CD8-positive, alpha-beta memory T cell (primary cell): ENCODE data around the gene CC2D2A. TPM values are rescaled to one million over a fixed set of nuclear protein-coding genes. Genes with fewer than 3 reads are reported as not detected.

Experiments used
- CTCF ChIA-PET: fragments of 350-600 bp; sonication (Branson Sonifier 250); formaldehyde crosslinking; loops from one replicate; lab custom pipeline; 2021; ENCODE audit warnings: antibody characterized with exemption; lab: Charles Lee
- POLR2A ChIA-PET: fragments of 350-600 bp; sonication (Branson Sonifier 250); formaldehyde crosslinking; loops from one replicate; lab custom pipeline; 2021; ENCODE audit warnings: antibody characterized with exemption; lab: Charles Lee
- DNase-seq, 5 donors: peaks; one replicate each; pipeline versions ENCODE4 v3.0.0 to v3.0.0-alpha.2; 2020 to 2022; ENCODE audit warnings: mixed read lengths in 1 of 5
- H3K27ac ChIP-seq: one replicate; pipeline ENCODE4 v1.7.0; 2013; ENCODE audit warnings: low read depth, mild to moderate bottlenecking, low read length, moderate library complexity
- H3K27me3 ChIP-seq: 2 replicates; pipeline ENCODE4 v1.7.0; 2013; ENCODE audit warnings: low read length, mild to moderate bottlenecking; ENCODE audit not compliant: insufficient read depth, poor library complexity, severe bottlenecking
- H3K36me3 ChIP-seq: 2 replicates; pipeline ENCODE4 v1.7.0; 2013; ENCODE audit warnings: mild to moderate bottlenecking, low read length, moderate library complexity; ENCODE audit not compliant: insufficient read depth
- H3K4me1 ChIP-seq: 2 replicates; pipeline ENCODE4 v1.7.0; 2013; ENCODE audit warnings: mild to moderate bottlenecking, low read length, moderate library complexity; ENCODE audit not compliant: insufficient read depth
- H3K4me3 ChIP-seq: 2 replicates; pipeline ENCODE4 v1.7.0; 2013; ENCODE audit warnings: mild to moderate bottlenecking, low read length
- H3K9me3 ChIP-seq: 2 replicates; pipeline ENCODE4 v1.7.0; 2013; ENCODE audit warnings: mild to moderate bottlenecking, low read length
- H3K27ac Mint-ChIP-seq, 8 donors: one replicate each; pipeline ENCODE4 v1.8.0; 2020 to 2021; ENCODE audit warnings: mixed read lengths in 8 of 8, mild to moderate bottlenecking in 6 of 8, inconsistent platforms in 3 of 8, moderate library complexity in 3 of 8
- H3K27me3 Mint-ChIP-seq, 2 donors: one replicate each; pipeline ENCODE4 v1.8.0; 2020 to 2021; ENCODE audit warnings: mixed read lengths in 2 of 2, mild to moderate bottlenecking in 1 of 2, moderate library complexity in 1 of 2
- H3K36me3 Mint-ChIP-seq, 3 donors: one replicate each; pipeline ENCODE4 v1.8.0; 2020 to 2021; ENCODE audit warnings: mixed read lengths in 3 of 3, inconsistent platforms in 1 of 3, mild to moderate bottlenecking in 1 of 3
- H3K4me1 Mint-ChIP-seq, 3 donors: one replicate each; pipeline ENCODE4 v1.8.0; 2020 to 2021; ENCODE audit warnings: mixed read lengths in 3 of 3, inconsistent platforms in 1 of 3, mild to moderate bottlenecking in 1 of 3
- H3K4me3 Mint-ChIP-seq, 7 donors: one replicate each; pipeline ENCODE4 v1.8.0; 2020 to 2021; ENCODE audit warnings: mixed read lengths in 7 of 7, mild to moderate bottlenecking in 6 of 7, moderate library complexity in 4 of 7, inconsistent platforms in 2 of 7
- H3K9me3 Mint-ChIP-seq, 5 donors: one replicate each; pipeline ENCODE4 v1.8.0; 2020 to 2022; ENCODE audit warnings: mixed read lengths in 5 of 5, mild to moderate bottlenecking in 3 of 5, moderate library complexity in 2 of 5, inconsistent platforms in 1 of 5
- polyA plus RNA-seq: library from polyadenylated mRNA; unstranded; fragments of 300-500 nt; fragmentation: Illumina TruSeq; gene quantifications from one replicate; pipeline ENCODE4 v1.2.3, GENCODE V29; 2021
- total RNA-seq, 2 experiments: library from RNA; stranded (reverse); gene quantifications; one replicate each; pipeline ENCODE4 v1.2.3, GENCODE V29; 2021

The CC2D2A gene
- total and polyA plus RNA-seq, 3 experiments from 2014 or later, result 0.14 TPM; not detected in 2

- Histone ChIP-seq H3K4me1 (no peaks in the 10 kb centered on the region), H3K4me3 (no peak overlapping the region), H3K9me3 (no peaks in the 10 kb centered on the region), H3K36me3 (no peaks in the 10 kb centered on the region), H3K27me3 (no peaks in the 10 kb centered on the region), H3K27ac (no peak overlapping the region)
- ChIA-PET CTCF (no interaction called here), POLR2A (no interaction called here)
- Mint-ChIP-seq H3K27ac (no peak overlapping the region), H3K36me3 (peaks cover 0 to 56% (median 3%) of the 10 kb centered on the region in 3 donors), H3K4me1 (no peaks in the 10 kb centered on the region), H3K27me3 (peaks cover 0 to 3% of the 10 kb centered on the region in 2 donors), H3K9me3 (peaks cover 20 to 46% (median 40%) of the 10 kb centered on the region in 5 donors), H3K4me3 (no peak overlapping the region)
- DNase-seq, result no peak
These were observed 19.2 kb downstream of the CC2D2A start for GRCh38 chr4:15488658-15489470.

GRCh38 chr4:15489551-15489950, 19.9 kb downstream of the CC2D2A start:
- Mint-ChIP-seq H3K27ac (no peak overlapping the region), H3K4me1 (no peaks in the 10 kb centered on the region), H3K36me3 (peaks cover 0 to 50% (median 3%) of the 10 kb centered on the region in 3 donors), H3K27me3 (peaks cover 0 to 3% of the 10 kb centered on the region in 2 donors), H3K9me3 (peaks cover 19 to 44% (median 40%) of the 10 kb centered on the region in 5 donors), H3K4me3 (no peak overlapping the region)
- Histone ChIP-seq H3K9me3 (no peaks in the 10 kb centered on the region), H3K4me3 (no peak overlapping the region), H3K27ac (no peak overlapping the region), H3K27me3 (no peaks in the 10 kb centered on the region), H3K36me3 (no peaks in the 10 kb centered on the region), H3K4me1 (no peaks in the 10 kb centered on the region)
- DNase-seq, result no peak
- CTCF ChIA-PET, result no interaction called here
- POLR2A ChIA-PET, result no interaction called here

- Histone ChIP-seq H3K36me3 (no peaks in the 10 kb centered on the region), H3K27me3 (no peaks in the 10 kb centered on the region), H3K4me1 (no peaks in the 10 kb centered on the region), H3K9me3 (no peaks in the 10 kb centered on the region), H3K27ac (no peak overlapping the region), H3K4me3 (no peak overlapping the region)
- Mint-ChIP-seq H3K36me3 (peaks cover 0 to 32% (median 1%) of the 10 kb centered on the region in 3 donors), H3K27ac (no peak overlapping the region), H3K27me3 (no peaks in the 10 kb centered on the region), H3K4me3 (no peak overlapping the region), H3K4me1 (no peaks in the 10 kb centered on the region), H3K9me3 (peaks cover 4 to 23% (median 17%) of the 10 kb centered on the region in 5 donors)
- DNase-seq, result no peak
- ChIA-PET CTCF (no interaction called here), POLR2A (no interaction called here)
These were observed 23.7 kb downstream of the CC2D2A start for GRCh38 chr4:15493411-15493810.

GRCh38 chr4:15495621-15496020, 25.9 kb downstream of the CC2D2A start:
- H3K27me3 Mint-ChIP-seq, result no peaks in the 10 kb centered on the region
- peaks cover 0 to 15% (median 0%) of the 10 kb centered on the region in 3 donors for H3K36me3 Mint-ChIP-seq
- no peak overlapping the region for H3K4me3 ChIP-seq
- POLR2A ChIA-PET, result no interaction called here
- H3K27me3 ChIP-seq, result no peaks in the 10 kb centered on the region
- no peaks in the 10 kb centered on the region for H3K4me1 Mint-ChIP-seq
- no peaks in the 10 kb centered on the region for H3K4me1 ChIP-seq
- H3K9me3 ChIP-seq, result no peaks in the 10 kb centered on the region
- H3K36me3 ChIP-seq, result no peaks in the 10 kb centered on the region
- DNase-seq, result no peak
- H3K27ac ChIP-seq, result no peak overlapping the region
- H3K4me3 Mint-ChIP-seq, result no peak overlapping the region
- CTCF ChIA-PET, result no interaction called here
- peaks cover 0 to 10% (median 5%) of the 10 kb centered on the region in 5 donors for H3K9me3 Mint-ChIP-seq
- no peak overlapping the region for H3K27ac Mint-ChIP-seq

- Mint-ChIP-seq H3K36me3 (peaks cover 0 to 10% (median under 1%) of the 10 kb centered on the region in 3 donors), H3K4me1 (no peaks in the 10 kb centered on the region), H3K27me3 (no peaks in the 10 kb centered on the region), H3K4me3 (no peak overlapping the region), H3K9me3 (peaks cover 0 to 10% (median 5%) of the 10 kb centered on the region in 5 donors), H3K27ac (no peak overlapping the region)
- H3K4me3 ChIP-seq, result no peak overlapping the region
- DNase-seq, result no peak
- H3K27me3 ChIP-seq, result no peaks in the 10 kb centered on the region
- ChIA-PET POLR2A (no interaction called here), CTCF (no interaction called here)
- H3K36me3 ChIP-seq, result no peaks in the 10 kb centered on the region
- H3K4me1 ChIP-seq, result no peaks in the 10 kb centered on the region
- H3K9me3 ChIP-seq, result no peaks in the 10 kb centered on the region
- H3K27ac ChIP-seq, result no peak overlapping the region
These were observed 28.7 kb downstream of the CC2D2A start for GRCh38 chr4:15498356-15498755.

- Mint-ChIP-seq H3K27me3 (no peaks in the 10 kb centered on the region), H3K4me3 (no peak overlapping the region), H3K27ac (no peak overlapping the region), H3K36me3 (peaks cover 0 to 10% (median 3%) of the 10 kb centered on the region in 3 donors), H3K4me1 (no peaks in the 10 kb centered on the region), H3K9me3 (peaks cover 0 to 10% (median 5%) of the 10 kb centered on the region in 5 donors)
- H3K4me1 ChIP-seq, result no peaks in the 10 kb centered on the region
- CTCF ChIA-PET, result no interaction called here
- no peaks in the 10 kb centered on the region for H3K9me3 ChIP-seq
- no peaks in the 10 kb centered on the region for H3K36me3 ChIP-seq
- no peak overlapping the region for H3K4me3 ChIP-seq
- DNase-seq, result no peak
- H3K27me3 ChIP-seq, result no peaks in the 10 kb centered on the region
- H3K27ac ChIP-seq, result no peak overlapping the region
- POLR2A ChIA-PET, result no interaction called here
These were observed 31.0 kb downstream of the CC2D2A start for GRCh38 chr4:15500701-15501100.

- H3K9me3 Mint-ChIP-seq, result peaks cover 0 to 7% (median 5%) of the 10 kb centered on the region in 5 donors
- Histone ChIP-seq H3K27ac (no peak overlapping the region), H3K36me3 (no peaks in the 10 kb centered on the region), H3K4me3 (no peak overlapping the region), H3K9me3 (no peaks in the 10 kb centered on the region), H3K27me3 (no peaks in the 10 kb centered on the region), H3K4me1 (no peaks in the 10 kb centered on the region)
- H3K27ac Mint-ChIP-seq, result no peak overlapping the region
- H3K4me1 Mint-ChIP-seq, result no peaks in the 10 kb centered on the region
- peaks cover 1 to 10% (median 3%) of the 10 kb centered on the region in 3 donors for H3K36me3 Mint-ChIP-seq
- no peak overlapping the region for H3K4me3 Mint-ChIP-seq
- no peaks in the 10 kb centered on the region for H3K27me3 Mint-ChIP-seq
- ChIA-PET POLR2A (no interaction called here), CTCF (no interaction called here)
- no peak for DNase-seq
These were observed 32.3 kb downstream of the CC2D2A start for GRCh38 chr4:15501941-15502340.

- no peaks in the 10 kb centered on the region for H3K36me3 ChIP-seq
These were observed 32.7 kb downstream of the CC2D2A start for GRCh38 chr4:15502384-15502783.

More at GRCh38 chr4:15502384-15502783, 32.7 kb downstream of the CC2D2A start:
- DNase-seq, result no peak
- ChIA-PET POLR2A (no interaction called here), CTCF (no interaction called here)
- H3K9me3 Mint-ChIP-seq, result peaks cover 0 to 5% (median 2%) of the 10 kb centered on the region in 5 donors
- H3K27me3 Mint-ChIP-seq, result no peaks in the 10 kb centered on the region
- no peak overlapping the region for H3K27ac Mint-ChIP-seq
- H3K4me3 Mint-ChIP-seq, result no peak overlapping the region
- Histone ChIP-seq H3K4me3 (no peak overlapping the region), H3K27me3 (no peaks in the 10 kb centered on the region), H3K9me3 (no peaks in the 10 kb centered on the region), H3K27ac (no peak overlapping the region), H3K4me1 (no peaks in the 10 kb centered on the region)
- peaks cover 3 to 7% (median 5%) of the 10 kb centered on the region in 3 donors for H3K36me3 Mint-ChIP-seq
- H3K4me1 Mint-ChIP-seq, result no peaks in the 10 kb centered on the region
